ENCODE results near the gene MC1R.

DNA sequence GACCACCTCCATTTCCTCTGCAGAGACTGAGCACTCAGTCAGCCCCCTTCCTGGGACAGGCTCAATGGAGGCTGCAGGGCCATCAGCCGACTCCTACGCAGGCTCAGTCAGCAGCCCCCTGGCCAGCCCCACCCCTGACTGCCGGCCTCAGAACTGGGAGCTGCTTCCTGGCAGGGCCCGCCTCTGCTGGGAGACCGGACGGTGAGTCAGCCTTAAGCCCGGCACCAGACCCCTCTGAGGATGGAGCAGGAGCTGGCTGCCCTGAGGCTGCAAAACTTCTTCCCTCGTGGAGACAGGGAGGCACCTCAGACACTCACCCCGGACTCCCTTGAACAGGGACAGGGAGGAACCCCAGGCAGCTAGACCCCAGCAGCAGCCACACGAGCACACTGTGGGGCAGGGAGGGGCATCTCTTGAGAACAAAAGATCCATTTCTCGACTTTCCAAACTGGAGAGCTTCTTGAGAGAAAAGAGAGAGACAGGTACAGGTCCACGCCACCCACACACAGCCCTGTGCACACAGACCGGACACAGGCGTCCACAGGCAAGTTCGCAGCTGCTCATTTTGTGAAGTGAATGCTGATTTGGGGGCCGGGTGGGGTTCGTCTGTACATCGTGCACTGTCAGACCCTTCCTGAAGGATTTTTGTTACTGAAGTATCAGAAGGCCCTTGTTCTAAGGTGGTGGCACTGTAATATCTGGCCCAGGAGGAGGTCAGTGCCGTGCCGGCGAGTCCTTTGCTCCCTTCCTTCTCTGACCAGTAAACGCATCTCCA lies 3.2 kb downstream of the MC1R start:
- no peak for TF ChIP-seq SAP30 (IDR thresholded peaks at IDR 0.05; ENCODE audit: insufficient read depth, insufficient replicate concordance, low read length)
- TF ChIP-seq POLR2AphosphoS5 (IDR thresholded peaks at IDR 0.05; ENCODE audit: low read depth, low read length): no peak
- no peak for TF ChIP-seq SP2 (IDR thresholded peaks at IDR 0.05; ENCODE audit: low read length)
- TF ChIP-seq JUN (IDR thresholded peaks at IDR 0.05; ENCODE audit: low read depth, low read length): no peak
